Measurements from ENCODE around the gene IQSEC1. TPM values are rescaled to one million over a fixed set of nuclear protein-coding genes. Genes with fewer than 3 reads are reported as not detected.

Gene IQSEC1
- total RNA-seq, 2 experiments from 2014 or later, result 31.7 to 39.2 TPM

DNA sequence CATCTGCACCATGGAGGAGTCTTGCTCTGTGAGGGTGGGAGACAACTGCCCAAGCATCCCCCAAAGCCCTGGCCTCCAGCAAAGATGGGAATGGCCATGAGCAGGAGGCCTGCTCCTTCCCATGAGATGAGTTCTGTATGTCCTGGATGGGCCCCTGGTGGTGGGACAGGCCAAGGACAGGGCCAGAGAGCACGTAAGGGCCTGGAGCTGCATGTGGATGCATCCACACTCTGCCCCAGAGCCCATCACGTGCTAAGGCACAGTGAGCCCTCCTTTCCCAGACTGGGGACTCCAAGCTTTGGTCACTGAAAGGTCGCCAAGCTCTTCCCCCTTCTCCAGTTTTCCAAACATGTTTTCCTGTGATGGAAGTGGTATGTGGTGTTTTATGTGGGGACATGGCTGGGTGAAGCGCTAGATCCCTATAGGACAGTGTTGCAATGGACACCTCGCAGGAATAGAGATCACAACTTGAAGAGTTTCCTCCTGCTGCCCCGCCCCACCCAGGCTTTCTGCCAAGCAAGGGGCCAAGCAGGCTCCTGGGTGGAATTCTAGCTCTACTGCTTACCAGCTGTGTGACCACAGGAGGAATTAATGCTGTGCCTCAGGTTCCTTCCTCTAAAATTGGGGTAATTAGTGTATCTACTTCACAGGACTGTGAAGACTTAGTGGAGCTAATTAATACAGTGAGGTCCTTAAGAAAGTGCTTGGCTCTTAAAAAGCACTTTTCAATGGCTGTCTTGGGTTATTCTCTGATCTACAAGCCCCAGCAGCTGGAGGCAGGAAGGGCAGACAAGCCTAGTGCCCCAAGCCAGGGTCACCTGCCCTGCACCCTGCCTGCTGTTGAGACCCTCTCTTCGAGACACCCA, 125.5 kb downstream of the IQSEC1 start:
- ChIA-PET POLR2A (interaction anchor here (1.4 to 1.5 kb wide), 2 partner anchors 19 to 36 kb away, joined by 3 to 4 read pairs; no protein-coding TSS in a partner anchor), CTCF (interaction anchor here (0.9 to 2.7 kb wide), 5 partner anchors 14 to 107 kb away, joined by 3 to 14 read pairs (median 5); partner anchors contain the start of gene RPL32)
- Mint-ChIP-seq H3K4me1 (ENCODE audit: low read depth) (peaks cover 41% of the 10 kb centered on the region), H3K27me3 (no peaks in the 10 kb centered on the region), H3K27ac (no peak overlapping the region), H3K4me3 (no peak overlapping the region), H3K9me3 (no peaks in the 10 kb centered on the region), H3K36me3 (ENCODE audit: low read depth) (peaks cover 2% of the 10 kb centered on the region)
- ATAC-seq (no peak), DNase-seq (no peak)
- TF ChIP-seq, protein P1, sequence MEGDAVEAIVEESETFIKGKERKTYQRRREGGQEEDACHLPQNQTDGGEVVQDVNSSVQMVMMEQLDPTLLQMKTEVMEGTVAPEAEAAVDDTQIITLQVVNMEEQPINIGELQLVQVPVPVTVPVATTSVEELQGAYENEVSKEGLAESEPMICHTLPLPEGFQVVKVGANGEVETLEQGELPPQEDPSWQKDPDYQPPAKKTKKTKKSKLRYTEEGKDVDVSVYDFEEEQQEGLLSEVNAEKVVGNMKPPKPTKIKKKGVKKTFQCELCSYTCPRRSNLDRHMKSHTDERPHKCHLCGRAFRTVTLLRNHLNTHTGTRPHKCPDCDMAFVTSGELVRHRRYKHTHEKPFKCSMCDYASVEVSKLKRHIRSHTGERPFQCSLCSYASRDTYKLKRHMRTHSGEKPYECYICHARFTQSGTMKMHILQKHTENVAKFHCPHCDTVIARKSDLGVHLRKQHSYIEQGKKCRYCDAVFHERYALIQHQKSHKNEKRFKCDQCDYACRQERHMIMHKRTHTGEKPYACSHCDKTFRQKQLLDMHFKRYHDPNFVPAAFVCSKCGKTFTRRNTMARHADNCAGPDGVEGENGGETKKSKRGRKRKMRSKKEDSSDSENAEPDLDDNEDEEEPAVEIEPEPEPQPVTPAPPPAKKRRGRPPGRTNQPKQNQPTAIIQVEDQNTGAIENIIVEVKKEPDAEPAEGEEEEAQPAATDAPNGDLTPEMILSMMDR (IDR thresholded peaks at IDR 0.05), result no peak
- intact Hi-C loops (cut with micrococcal nuclease), result no loop called here

DNA sequence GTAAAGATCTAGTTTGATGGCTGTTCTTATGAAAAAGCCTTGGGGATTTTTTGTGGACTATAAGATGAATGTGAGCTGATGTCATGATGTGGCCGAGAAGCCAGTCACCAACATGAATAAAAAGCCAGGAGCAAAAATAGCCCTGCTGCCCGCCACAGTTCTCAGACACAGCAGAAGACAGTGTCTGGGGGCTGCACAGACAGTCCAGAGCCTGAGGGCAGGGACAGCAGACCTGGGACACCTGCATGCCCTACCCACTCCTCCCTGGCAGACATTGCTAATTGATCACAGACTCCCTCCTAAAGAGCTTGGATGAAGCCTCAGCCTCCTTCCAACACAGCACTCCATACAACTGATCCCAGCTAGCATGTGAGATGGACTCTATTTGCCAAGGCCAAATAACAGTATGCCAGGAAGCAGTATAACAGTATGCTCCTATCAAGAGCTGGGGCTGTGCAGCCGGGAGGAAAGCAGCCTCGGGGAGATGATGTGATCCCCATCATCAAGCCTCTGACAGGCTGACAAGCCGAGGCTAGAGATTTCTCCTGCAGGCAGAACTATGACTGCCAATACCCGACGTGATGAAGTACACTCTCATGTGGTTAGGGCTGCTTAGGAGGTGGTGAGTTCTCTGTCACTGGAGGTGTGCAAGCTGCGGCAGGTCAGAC, 126.4 kb downstream of the IQSEC1 start:
- POLR2A ChIA-PET, result interaction anchor here (1.5 kb wide), 1 partner anchor 37 kb away, joined by 4 read pairs; no protein-coding TSS in a partner anchor

DNA sequence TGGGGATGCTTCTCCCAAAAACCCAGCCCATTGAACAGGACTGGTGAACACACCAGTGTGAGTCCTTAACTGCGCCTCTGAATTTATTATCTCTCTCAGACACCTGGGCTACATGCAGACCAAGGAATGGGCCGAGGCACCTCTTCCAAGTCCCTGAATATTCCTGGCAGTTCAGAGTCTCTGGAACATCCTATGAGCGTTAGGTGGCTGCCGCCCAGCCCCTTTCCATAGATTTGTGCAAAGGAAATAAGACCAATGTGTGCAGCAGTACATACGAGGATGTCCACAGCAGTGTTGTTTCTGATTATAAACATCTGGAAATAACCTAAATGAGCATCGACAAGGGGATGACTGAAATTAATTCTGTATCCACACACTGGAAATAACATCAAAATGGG, 127.0 kb downstream of the IQSEC1 start:
- ChIA-PET POLR2A (no interaction called here), CTCF (interaction anchor here (0.8 to 2.0 kb wide), 5 partner anchors 17 to 55 kb away, joined by 3 to 7 read pairs (median 3); no protein-coding TSS in a partner anchor)
- peaks cover 34% of the 10 kb centered on the region for H3K4me1 Mint-ChIP-seq (ENCODE audit: low read depth)
- intact Hi-C loops (cut with micrococcal nuclease), result no loop called here
- H3K27me3 Mint-ChIP-seq, result no peaks in the 10 kb centered on the region
- no peaks in the 10 kb centered on the region for H3K36me3 Mint-ChIP-seq (ENCODE audit: low read depth)
- no peak overlapping the region for H3K4me3 Mint-ChIP-seq
- ATAC-seq, result no peak
- DNase-seq, result no peak
- H3K27ac Mint-ChIP-seq, result no peak overlapping the region
- TF ChIP-seq, protein P1 (IDR thresholded peaks at IDR 0.05), result no peak
- H3K9me3 Mint-ChIP-seq, result no peaks in the 10 kb centered on the region

More for the DNA sequence above, 126.4 kb downstream of the IQSEC1 start:
- no peak for ATAC-seq
- Mint-ChIP-seq H3K36me3 (ENCODE audit: low read depth) (peaks cover 2% of the 10 kb centered on the region), H3K27ac (no peak overlapping the region), H3K4me1 (ENCODE audit: low read depth) (peaks cover 38% of the 10 kb centered on the region), H3K9me3 (no peaks in the 10 kb centered on the region), H3K4me3 (no peak overlapping the region), H3K27me3 (no peaks in the 10 kb centered on the region)
- intact Hi-C loops (cut with micrococcal nuclease), result no loop called here
- CTCF ChIA-PET, result interaction anchor here (1.1 to 2.7 kb wide), 6 partner anchors 15 to 55 kb away, joined by 3 to 14 read pairs (median 4); no protein-coding TSS in a partner anchor
- DNase-seq, result no peak
- TF ChIP-seq, protein P1 (IDR thresholded peaks at IDR 0.05), result no peak

DNA sequence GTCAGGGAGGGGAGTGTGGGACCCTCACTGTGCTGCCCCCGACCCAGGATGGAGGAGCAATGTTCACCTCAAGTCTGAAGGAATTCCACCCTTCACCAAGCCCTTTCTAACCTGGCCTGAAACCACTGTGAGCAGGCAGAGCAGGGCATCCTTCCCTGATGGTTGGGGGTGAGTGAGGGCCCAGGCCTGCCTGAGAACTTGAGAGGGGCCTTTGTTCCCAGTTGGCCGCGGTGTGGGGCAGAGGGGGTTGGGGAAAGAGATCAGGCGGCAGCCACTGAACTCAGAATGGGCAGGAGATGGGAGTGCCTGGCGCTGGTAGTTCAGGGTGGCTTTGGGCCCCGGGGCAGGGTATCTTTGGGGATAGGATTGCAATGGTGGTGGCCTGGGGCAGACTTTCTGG, 128.4 kb downstream of the IQSEC1 start:
- TF ChIP-seq, protein P1 (IDR thresholded peaks at IDR 0.05), result no peak
- H3K36me3 Mint-ChIP-seq (ENCODE audit: low read depth), result no peaks in the 10 kb centered on the region
- no peaks in the 10 kb centered on the region for H3K27me3 Mint-ChIP-seq
- intact Hi-C loops (cut with micrococcal nuclease), result no loop called here
- ChIA-PET CTCF (no interaction called here), POLR2A (interaction anchor here (1.3 kb wide), 1 partner anchor 49 kb away, joined by 3 read pairs; no protein-coding TSS in a partner anchor)
- ATAC-seq (no peak), DNase-seq (no peak)
- no peaks in the 10 kb centered on the region for H3K9me3 Mint-ChIP-seq
- H3K4me1 Mint-ChIP-seq (ENCODE audit: low read depth), result peaks cover 29% of the 10 kb centered on the region
- H3K27ac Mint-ChIP-seq, result no peak overlapping the region
- no peak overlapping the region for H3K4me3 Mint-ChIP-seq
